Measurements from ENCODE around the gene LDLRAD4.

Gene LDLRAD4

DNA sequence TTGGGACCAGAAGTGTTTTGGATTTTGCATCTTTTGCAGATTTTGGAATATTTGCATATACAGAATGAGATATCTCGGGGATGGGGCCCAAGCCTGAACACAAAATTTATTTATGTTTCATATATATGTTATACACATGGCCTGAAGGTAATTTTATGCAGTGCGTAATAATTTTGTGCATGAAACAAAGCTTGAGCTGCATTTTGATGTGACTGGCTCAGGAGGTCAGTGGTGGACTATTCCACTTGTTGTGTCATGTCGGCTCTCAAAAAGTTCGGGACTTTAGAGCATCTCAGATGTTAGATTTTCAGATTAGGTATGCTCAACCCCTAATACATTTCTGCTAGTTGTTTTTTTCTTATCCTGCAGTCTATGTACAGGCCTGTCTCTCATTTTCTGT, 362.4 kb downstream of the LDLRAD4 start:
- TF ChIP-seq, protein P1, sequence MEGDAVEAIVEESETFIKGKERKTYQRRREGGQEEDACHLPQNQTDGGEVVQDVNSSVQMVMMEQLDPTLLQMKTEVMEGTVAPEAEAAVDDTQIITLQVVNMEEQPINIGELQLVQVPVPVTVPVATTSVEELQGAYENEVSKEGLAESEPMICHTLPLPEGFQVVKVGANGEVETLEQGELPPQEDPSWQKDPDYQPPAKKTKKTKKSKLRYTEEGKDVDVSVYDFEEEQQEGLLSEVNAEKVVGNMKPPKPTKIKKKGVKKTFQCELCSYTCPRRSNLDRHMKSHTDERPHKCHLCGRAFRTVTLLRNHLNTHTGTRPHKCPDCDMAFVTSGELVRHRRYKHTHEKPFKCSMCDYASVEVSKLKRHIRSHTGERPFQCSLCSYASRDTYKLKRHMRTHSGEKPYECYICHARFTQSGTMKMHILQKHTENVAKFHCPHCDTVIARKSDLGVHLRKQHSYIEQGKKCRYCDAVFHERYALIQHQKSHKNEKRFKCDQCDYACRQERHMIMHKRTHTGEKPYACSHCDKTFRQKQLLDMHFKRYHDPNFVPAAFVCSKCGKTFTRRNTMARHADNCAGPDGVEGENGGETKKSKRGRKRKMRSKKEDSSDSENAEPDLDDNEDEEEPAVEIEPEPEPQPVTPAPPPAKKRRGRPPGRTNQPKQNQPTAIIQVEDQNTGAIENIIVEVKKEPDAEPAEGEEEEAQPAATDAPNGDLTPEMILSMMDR (IDR thresholded peaks at IDR 0.05; ENCODE audit: low read depth, low read length) = no peak
- DNase-seq (ENCODE audit: extremely low read depth, low read depth) = no peak

- no peak for DNase-seq (ENCODE audit: extremely low read depth, low read depth)
- TF ChIP-seq, protein P1 (IDR thresholded peaks at IDR 0.05; ENCODE audit: low read depth, low read length) = no peak
Measured at GRCh38 chr18:13581496-13582177, 363.1 kb downstream of the LDLRAD4 start.

DNA sequence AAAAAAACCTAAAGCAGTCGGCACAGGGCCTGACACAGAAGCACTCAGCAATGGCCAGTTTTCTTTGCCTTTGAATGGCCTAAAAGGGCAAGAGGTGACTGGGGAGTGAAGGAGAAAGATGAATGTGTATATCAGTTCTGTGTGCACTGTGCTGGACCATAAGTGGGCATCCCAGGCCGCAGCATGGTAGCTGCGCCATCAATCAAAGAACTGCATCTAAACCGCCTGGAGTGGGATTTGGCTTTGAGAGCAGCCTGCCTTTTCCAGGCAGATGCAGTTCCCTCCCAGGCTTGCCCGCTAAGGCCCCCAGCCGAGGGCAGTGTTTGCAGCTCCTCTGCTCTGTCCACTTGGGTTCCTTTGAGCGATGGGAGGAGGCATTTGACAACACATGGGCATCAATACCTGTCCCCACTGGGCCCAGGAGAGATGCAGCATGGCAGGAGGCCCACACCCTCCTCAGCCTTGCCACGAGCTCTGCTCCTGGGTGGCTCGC, 363.7 kb downstream of the LDLRAD4 start:
- DNase-seq (ENCODE audit: extremely low read depth, low read depth) = no peak
- TF ChIP-seq, protein P1 (IDR thresholded peaks at IDR 0.05; ENCODE audit: low read depth, low read length) = no peak

- DNase-seq (ENCODE audit: extremely low read depth, low read depth) = no peak
Measured at GRCh38 chr18:13583576-13584550, 365.3 kb downstream of the LDLRAD4 start.

GRCh38 chr18:13584825-13585224, 366.3 kb downstream of the LDLRAD4 start:
- no peak for DNase-seq (ENCODE audit: extremely low read depth, low read depth)
- TF ChIP-seq, protein P1 (IDR thresholded peaks at IDR 0.05; ENCODE audit: low read depth, low read length) = no peak

More at GRCh38 chr18:13583576-13584550, 365.3 kb downstream of the LDLRAD4 start:
- TF ChIP-seq, protein P1 (IDR thresholded peaks at IDR 0.05; ENCODE audit: low read depth, low read length) = no peak

DNA sequence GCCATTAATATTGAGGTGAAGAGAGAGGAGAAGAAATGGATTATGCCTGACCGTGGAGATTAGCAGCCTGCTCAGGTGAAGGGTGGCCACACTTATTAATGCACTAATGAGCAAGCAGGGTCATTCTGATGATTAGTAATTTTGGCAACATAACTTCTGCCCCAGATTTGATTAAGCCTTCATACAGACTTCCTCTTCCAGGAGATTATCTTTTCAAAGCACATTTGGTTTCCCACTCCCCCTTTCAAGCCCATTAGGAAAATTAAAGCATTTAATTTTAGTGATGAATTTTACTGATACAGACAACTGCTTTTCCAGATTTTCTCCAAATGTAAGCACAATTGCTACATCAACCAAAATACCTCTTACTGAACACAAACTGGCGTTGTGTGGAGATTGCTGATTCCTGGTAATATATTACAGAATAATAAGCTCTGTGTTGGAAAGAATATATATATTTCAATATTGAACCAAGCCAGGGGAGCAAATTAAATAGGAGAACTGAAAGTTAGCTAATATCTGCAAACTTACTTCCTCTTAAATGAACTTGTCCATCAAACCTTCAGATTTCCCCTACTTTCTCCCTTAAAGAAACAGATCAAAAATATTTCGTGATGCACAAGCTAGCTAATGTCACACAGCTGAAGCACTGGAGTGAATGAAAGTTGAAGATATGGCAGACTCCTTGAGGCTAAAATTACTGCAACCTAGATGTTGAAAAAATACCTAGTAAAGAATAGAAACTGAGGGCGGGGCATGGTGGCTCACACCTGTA, 367.0 kb downstream of the LDLRAD4 start:
- TF ChIP-seq, protein P1 (IDR thresholded peaks at IDR 0.05; ENCODE audit: low read depth, low read length) = no peak
- DNase-seq (ENCODE audit: extremely low read depth, low read depth) = no peak
